D721Med (cell line): Measurements from ENCODE around the gene NOL4L.

ENCODE experiments used
- DNase-seq: peaks from one replicate; pipeline ENCODE4 v3.0.0; 2011; ENCODE audit warnings: low spot score; ENCODE audit not compliant: insufficient read length
- FAIRE-seq: peaks from 2 replicates; lab custom pipeline; 2011; peaks lifted over from hg19 to GRCh38; lab: Jason Lieb, UNC
- TF ChIP-seq, protein P1 (sequence below): IDR thresholded peaks from 2 replicates; pipeline ENCODE4 v1.5.1; 2012; ENCODE audit warnings: mild to moderate bottlenecking, control low read depth; ENCODE audit not compliant: insufficient read depth; ENCODE audit errors: missing control alignments

Gene NOL4L

DNA sequence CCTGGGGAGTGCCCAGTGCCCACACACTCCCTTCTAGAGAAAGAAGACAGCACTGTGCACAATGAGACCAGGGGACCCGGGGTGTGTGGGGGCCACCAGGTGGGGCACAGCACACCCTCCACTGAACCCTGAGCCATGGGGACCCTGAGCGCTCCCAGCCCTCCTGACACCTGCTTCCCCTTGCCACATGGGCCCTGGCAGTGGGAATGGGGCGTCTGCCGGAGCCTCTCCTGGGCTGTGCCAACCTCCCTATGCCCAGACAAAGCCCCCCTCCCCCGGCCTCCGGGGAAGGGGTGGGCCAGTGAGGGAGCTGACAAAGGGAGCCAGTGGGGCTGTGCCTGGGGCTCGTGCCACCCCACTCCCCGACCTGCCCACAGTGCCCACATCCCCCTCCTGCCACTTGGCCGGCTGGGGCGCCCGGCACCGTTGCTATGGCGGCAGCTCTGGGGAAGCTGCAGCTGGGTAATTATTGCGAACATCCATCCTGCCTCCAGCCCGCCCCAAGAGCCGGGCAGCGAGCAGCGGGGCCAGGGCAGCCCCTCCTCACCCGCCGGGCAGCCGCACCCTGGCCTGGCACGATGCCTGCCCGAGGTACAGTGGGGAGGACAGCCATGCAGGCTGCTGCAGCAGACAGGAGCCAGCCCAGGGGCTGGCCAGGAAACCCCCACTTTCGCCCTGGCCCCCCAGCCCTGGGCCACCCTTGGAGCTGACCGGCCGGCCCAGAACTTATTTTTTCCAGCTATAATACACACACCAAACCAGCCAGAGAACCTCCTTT, 41.9 kb upstream of the NOL4L start:
- FAIRE-seq = no peak
- TF ChIP-seq, protein P1, sequence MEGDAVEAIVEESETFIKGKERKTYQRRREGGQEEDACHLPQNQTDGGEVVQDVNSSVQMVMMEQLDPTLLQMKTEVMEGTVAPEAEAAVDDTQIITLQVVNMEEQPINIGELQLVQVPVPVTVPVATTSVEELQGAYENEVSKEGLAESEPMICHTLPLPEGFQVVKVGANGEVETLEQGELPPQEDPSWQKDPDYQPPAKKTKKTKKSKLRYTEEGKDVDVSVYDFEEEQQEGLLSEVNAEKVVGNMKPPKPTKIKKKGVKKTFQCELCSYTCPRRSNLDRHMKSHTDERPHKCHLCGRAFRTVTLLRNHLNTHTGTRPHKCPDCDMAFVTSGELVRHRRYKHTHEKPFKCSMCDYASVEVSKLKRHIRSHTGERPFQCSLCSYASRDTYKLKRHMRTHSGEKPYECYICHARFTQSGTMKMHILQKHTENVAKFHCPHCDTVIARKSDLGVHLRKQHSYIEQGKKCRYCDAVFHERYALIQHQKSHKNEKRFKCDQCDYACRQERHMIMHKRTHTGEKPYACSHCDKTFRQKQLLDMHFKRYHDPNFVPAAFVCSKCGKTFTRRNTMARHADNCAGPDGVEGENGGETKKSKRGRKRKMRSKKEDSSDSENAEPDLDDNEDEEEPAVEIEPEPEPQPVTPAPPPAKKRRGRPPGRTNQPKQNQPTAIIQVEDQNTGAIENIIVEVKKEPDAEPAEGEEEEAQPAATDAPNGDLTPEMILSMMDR = no peak
- DNase-seq = no peak

GRCh38 chr20:32626407-32626806, 41.3 kb upstream of the NOL4L start:
- FAIRE-seq (no peak), DNase-seq (no peak)
- TF ChIP-seq, protein P1 = no peak

DNA sequence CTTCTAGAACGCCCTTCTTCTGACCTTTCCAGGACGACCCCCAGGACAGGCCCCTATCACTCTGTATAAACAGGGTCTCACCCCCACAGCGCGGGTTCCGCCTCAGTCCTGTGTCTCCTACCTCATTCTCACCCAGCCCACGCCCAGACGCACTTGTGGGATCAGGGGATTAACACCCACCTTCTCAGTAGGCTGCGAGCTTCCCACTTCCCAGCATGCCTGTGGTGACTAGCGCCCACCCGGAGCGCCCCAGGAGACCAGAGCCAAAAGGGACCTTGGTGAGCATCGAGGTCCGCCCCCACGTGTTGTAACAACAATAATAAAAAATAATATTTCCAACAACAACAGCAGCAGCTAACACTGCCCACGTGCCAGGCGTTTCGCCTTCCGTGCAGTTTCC, 40.9 kb upstream of the NOL4L start:
- TF ChIP-seq, protein P1 = no peak
- no peak for DNase-seq
- no peak for FAIRE-seq

DNA sequence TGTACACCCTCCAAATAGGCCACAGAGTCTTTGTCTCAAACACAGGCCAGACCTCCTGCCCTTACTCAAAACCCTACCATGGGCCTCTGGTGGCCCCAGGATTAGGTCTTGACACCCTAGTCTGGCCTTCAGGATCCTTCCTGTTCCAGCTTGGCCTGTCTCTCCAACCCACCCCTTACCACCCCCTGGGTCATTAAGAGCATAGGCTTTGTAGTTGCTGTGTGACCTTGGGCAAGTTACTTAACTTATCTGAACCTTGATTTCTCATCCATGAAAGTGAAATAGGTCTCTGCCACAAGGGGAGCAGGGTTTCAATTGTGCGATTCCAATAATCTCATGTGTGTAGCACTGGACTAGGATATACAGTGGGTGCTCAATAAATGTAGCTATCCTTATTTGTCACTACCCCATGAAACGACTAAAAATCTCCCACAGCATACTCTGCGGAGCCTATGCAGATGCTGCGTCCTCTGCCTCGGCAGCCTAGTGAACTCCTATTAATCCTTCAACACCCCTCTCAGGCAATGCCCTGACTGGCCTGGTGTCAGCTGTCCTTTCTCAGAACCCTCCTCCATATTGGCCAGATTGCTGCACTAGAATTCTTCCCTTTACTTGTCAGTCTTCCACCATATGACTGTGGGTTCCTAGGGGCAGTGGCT, 39.7 kb upstream of the NOL4L start:
- FAIRE-seq (no peak), DNase-seq (no peak)
- TF ChIP-seq, protein P1 = no peak

- DNase-seq = no peak
- TF ChIP-seq, protein P1 = no peak
- FAIRE-seq = no peak
Measured at GRCh38 chr20:32623667-32624157, 38.6 kb upstream of the NOL4L start.

DNA sequence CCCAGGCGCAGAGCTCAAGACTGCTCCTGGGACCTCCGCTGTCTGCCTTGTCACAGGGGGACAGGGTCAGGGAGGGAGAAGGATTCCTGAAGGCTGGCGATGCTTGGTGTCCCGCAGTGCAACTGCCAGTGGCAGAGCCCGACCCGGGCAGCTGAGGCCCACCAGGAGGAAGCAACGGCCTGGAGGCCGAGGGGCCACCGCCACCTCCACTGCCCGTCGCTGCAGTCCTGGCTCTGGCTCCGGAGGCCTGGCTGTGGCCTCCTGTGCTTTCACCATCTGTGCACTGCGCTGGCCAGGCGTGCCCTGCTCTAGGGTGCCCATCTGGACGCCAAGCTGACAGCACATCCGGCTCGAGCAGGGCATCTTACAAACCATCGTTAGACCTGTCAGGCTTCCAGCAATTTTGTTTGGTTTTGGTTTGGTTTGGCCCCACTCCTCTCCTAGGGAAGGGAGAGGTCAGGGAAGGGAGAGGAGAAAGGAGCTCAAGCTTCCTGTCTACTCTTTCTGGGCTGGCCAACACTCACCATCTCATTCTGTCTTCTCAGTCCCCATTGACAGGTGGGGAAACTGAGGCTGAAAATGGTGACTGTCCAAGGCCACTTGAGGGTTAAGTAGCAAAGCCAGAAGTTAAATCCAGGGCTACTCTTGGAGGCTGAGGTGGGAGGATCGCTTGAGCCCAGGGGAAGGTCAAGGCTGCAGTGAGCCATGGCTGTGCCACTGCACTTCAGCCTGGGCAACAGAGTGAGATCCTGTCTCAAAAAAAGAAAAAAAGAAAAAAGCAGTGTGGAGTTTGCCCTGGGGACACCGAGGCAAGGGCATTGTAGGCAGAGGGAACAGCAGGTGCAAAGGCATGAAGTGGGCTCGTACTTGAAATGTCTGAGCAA, 37.7 kb upstream of the NOL4L start:
- FAIRE-seq (no peak), DNase-seq (no peak)
- TF ChIP-seq, protein P1 = no peak
